Activated CD8-positive, alpha-beta T cell treated with anti-CD3 and anti-CD28 coated beads for 36 hours (primary cell): ENCODE results near the gene CWC25. TPM values are rescaled to one million over a fixed set of nuclear protein-coding genes. Genes with fewer than 3 reads are reported as not detected.
"Not testable (repeated sequence)": the region's sequence is repeated elsewhere in the genome, so short reads cannot be mapped to it uniquely, and the experiment has no call there.

ENCODE experiments used
- ATAC-seq: fragments of 200-7000 bp; cut with Tn5 transposase; one replicate; pipeline ENCODE4 v1.10.0; 2021; ENCODE audit warnings: mild to moderate bottlenecking, moderate library complexity
- CTCF ChIA-PET: fragments of 350-600 bp; sonication (Branson Sonifier 250); formaldehyde crosslinking; loops from one replicate; lab custom pipeline; 2021; ENCODE audit warnings: antibody characterized with exemption; lab: Charles Lee
- POLR2A ChIA-PET: fragments of 350-600 bp; sonication (Branson Sonifier 250); formaldehyde crosslinking; loops from one replicate; lab custom pipeline; 2021; ENCODE audit warnings: antibody characterized with exemption; lab: Charles Lee
- DNase-seq: peaks from one replicate; pipeline ENCODE4 v3.0.0-alpha.2; 2020
- H3K27ac Mint-ChIP-seq: one replicate; pipeline ENCODE4 v1.8.0; 2021; ENCODE audit warnings: mild to moderate bottlenecking, mixed read lengths
- H3K27me3 Mint-ChIP-seq: one replicate; pipeline ENCODE4 v1.8.0; 2021; ENCODE audit warnings: mixed read lengths
- H3K36me3 Mint-ChIP-seq: one replicate; pipeline ENCODE4 v1.8.0; 2021; ENCODE audit warnings: low read depth, mixed read lengths
- H3K4me1 Mint-ChIP-seq: one replicate; pipeline ENCODE4 v1.8.0; 2021; ENCODE audit warnings: low read depth, mixed read lengths
- H3K4me3 Mint-ChIP-seq: one replicate; pipeline ENCODE4 v1.8.0; 2021; ENCODE audit warnings: mild to moderate bottlenecking, moderate library complexity, mixed read lengths
- H3K9me3 Mint-ChIP-seq: one replicate; pipeline ENCODE4 v1.8.0; 2021; ENCODE audit warnings: mixed read lengths
- intact Hi-C: fragments of 100-400 bp; cut with micrococcal nuclease; formaldehyde crosslinking; loops from one replicate; pipeline ENCODE4 v1.10.0; 2022
- total RNA-seq, 2 experiments: library from RNA; stranded (reverse); gene quantifications; one replicate each; pipeline ENCODE4 v1.2.3, GENCODE V29; 2021
- TF ChIP-seq, protein P1 (sequence below): fragments of 200-600 bp; IDR thresholded peaks from one replicate; pipeline ENCODE4 v1.8.0; 2022; ENCODE audit warnings: antibody characterized with exemption, mild to moderate bottlenecking

The CWC25 gene
- total RNA-seq, 2 experiments from 2014 or later = 19.7 to 20.1 TPM

DNA sequence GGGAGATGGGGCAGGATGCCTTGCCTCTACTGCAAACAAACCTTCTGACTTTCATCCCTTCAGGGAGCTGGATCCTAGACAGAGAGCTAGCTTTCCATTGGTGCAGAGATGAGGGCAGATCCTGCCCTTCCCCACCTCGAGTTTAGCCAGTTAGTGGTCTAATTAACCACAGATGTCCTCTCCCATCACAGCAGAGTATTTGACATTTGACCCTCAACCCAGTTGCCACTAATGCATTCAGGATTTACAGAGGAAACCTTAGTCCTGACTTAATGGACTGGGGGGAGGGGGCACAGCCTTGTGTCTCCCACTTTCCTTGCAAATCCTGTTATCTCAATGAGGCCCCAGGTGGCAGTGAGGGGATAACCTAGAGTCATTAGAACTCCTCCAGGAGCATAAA lies 35.9 kb downstream of the CWC25 start:
- no peak for ATAC-seq
- POLR2A ChIA-PET = interaction anchor here (1.8 kb wide), 1 partner anchor 9 kb away, joined by 5 read pairs; no protein-coding TSS in a partner anchor
- H3K27ac Mint-ChIP-seq = no peak overlapping the region

DNA sequence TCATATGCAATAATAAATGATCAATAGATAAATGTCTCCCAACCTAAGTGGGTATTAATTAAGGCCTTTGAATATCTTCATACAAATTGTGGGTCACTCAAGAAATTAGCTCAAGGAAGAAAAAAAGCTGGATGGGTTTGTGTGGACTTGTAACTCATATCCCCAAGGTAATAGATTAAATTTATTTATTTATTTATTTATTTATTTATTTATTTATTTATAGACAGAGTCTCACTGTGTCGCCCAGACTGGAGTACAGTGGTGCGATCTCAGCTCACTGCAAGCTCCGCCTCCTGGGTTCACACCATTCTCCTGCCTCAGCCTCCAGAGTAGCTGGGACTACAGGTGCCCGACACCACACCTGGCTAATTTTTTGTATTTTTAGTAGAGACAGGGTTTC lies 37.1 kb downstream of the CWC25 start:
- H3K27ac Mint-ChIP-seq, H3K4me1 Mint-ChIP-seq, ATAC-seq, H3K4me3 Mint-ChIP-seq, intact Hi-C loops, H3K27me3 Mint-ChIP-seq, DNase-seq, H3K9me3 Mint-ChIP-seq: not testable (repeated sequence)
- ChIA-PET CTCF (interaction anchor here (1.1 to 1.2 kb wide), 2 partner anchors 10 to 121 kb away, joined by 3 read pairs; no protein-coding TSS in a partner anchor), POLR2A (interaction anchor here (1.0 to 1.8 kb wide), 2 partner anchors 8 to 100 kb away, joined by 3 to 5 read pairs; no protein-coding TSS in a partner anchor)
- peaks cover 20% of the 10 kb centered on the region for H3K36me3 Mint-ChIP-seq

More for the DNA sequence above, 35.9 kb downstream of the CWC25 start:
- Mint-ChIP-seq H3K4me3 (no peak overlapping the region), H3K27me3 (no peaks in the 10 kb centered on the region), H3K4me1 (peaks cover 11% of the 10 kb centered on the region), H3K36me3 (peaks cover 22% of the 10 kb centered on the region), H3K9me3 (no peaks in the 10 kb centered on the region)
- intact Hi-C loops = no loop called here
- TF ChIP-seq, protein P1, sequence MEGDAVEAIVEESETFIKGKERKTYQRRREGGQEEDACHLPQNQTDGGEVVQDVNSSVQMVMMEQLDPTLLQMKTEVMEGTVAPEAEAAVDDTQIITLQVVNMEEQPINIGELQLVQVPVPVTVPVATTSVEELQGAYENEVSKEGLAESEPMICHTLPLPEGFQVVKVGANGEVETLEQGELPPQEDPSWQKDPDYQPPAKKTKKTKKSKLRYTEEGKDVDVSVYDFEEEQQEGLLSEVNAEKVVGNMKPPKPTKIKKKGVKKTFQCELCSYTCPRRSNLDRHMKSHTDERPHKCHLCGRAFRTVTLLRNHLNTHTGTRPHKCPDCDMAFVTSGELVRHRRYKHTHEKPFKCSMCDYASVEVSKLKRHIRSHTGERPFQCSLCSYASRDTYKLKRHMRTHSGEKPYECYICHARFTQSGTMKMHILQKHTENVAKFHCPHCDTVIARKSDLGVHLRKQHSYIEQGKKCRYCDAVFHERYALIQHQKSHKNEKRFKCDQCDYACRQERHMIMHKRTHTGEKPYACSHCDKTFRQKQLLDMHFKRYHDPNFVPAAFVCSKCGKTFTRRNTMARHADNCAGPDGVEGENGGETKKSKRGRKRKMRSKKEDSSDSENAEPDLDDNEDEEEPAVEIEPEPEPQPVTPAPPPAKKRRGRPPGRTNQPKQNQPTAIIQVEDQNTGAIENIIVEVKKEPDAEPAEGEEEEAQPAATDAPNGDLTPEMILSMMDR = no peak
- no peak for DNase-seq
- CTCF ChIA-PET = no interaction called here

DNA sequence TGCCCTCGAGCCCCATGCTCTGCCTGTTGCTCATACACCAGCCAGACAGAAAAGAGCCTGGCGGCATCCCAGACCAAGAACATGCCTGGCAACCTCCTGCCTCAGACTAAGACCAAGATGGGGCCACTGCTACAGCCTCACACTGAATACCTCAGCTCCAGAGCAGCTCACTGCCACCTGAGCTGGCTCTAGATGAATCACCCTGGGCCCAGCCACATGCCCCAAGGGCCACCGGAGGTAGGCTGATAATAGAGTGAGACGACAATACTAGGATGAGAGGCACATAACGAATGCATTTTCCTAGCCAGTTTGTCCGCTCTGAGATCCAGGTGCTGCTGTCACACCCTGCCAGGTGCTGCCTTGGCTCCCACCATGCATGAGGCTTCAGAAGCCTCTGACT lies 38.7 kb downstream of the CWC25 start:
- Mint-ChIP-seq H3K27me3 (no peaks in the 10 kb centered on the region), H3K27ac (no peak overlapping the region), H3K4me3 (no peak overlapping the region), H3K36me3 (peaks cover 13% of the 10 kb centered on the region), H3K9me3 (no peaks in the 10 kb centered on the region), H3K4me1 (peaks cover 2% of the 10 kb centered on the region)
- intact Hi-C loops = no loop called here
- CTCF ChIA-PET = interaction anchor here (0.6 kb wide), 1 partner anchor 177 kb away, joined by 3 read pairs; no protein-coding TSS in a partner anchor
- TF ChIP-seq, protein P1 = no peak
- ATAC-seq (no peak), DNase-seq (no peak)
- POLR2A ChIA-PET = interaction anchor here (1.2 kb wide), 1 partner anchor 12 kb away, joined by 7 read pairs; the partner anchor contains the start of gene PIP4K2B

DNA sequence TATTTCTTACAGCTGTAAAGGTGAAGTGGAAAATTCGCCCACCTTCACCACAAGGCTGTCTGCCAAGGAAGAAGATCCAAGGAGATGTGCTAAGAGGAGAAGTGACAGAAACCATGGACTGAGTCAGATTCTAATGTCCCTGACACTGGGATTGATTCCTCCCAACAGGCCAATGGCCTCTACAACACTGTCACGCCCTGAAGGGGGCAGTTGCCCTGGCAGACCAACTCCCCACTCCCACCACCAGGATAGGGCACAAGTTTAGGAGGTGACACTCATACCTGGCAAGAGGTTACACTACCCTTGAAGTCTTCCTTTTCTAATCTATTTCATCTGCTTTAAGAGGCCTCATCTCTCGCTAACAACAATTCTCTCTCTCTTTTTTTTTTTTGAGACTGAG lies 41.9 kb downstream of the CWC25 start:
- ATAC-seq = no peak
- intact Hi-C loops = no loop called here
- DNase-seq = no peak
- no peaks in the 10 kb centered on the region for H3K4me1 Mint-ChIP-seq
- POLR2A ChIA-PET = no interaction called here
- H3K4me3 Mint-ChIP-seq = no peak overlapping the region
- TF ChIP-seq, protein P1 = no peak
- CTCF ChIA-PET = interaction anchor here (0.7 kb wide), 1 partner anchor 8 kb away, joined by 3 read pairs; no protein-coding TSS in a partner anchor
- H3K27ac Mint-ChIP-seq = no peak overlapping the region
- peaks cover 25% of the 10 kb centered on the region for H3K36me3 Mint-ChIP-seq
- H3K9me3 Mint-ChIP-seq = no peaks in the 10 kb centered on the region
- no peaks in the 10 kb centered on the region for H3K27me3 Mint-ChIP-seq

DNA sequence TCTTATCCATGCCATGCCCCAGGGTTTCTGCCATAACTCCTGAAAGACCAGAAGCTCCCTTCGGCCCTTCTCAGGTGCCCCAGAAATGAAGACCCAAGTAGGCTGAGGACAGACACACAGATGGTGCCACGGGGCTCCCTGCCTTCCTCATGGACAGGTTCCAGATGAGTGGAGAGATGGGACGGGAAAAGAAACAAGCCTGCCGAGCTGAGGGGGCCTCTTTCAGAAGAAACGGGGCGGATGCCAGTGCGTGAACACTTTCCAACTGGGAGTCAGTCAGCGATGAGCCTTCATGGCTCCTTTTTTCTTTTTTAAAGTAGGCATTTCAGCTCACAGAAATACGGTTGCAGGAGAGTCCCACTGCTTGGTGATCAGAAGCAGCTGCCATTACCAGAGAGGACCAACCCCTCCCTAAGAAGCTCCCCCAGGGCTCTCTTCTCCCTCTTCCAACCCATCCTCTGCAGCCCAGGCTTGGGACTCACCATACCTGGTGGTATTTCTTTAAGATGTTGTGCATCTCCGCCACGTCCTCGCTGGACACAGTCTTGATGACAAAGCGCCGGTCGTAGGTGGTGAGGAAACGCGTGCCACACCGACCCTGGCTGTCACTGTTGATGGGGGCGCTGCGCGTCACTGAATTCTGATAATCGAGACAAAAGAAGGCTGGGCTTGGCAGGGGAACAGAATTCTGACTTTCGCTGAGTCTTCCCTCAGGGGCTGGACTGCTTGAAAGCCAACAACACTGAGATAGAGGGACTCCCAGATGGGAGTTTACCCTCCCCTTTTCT lies 45.0 kb downstream of the CWC25 start:
- ATAC-seq (no peak), DNase-seq (no peak)
- no peak overlapping the region for H3K4me3 Mint-ChIP-seq
- peaks cover 28% of the 10 kb centered on the region for H3K36me3 Mint-ChIP-seq
- no peaks in the 10 kb centered on the region for H3K9me3 Mint-ChIP-seq
- no peaks in the 10 kb centered on the region for H3K4me1 Mint-ChIP-seq
- no peak overlapping the region for H3K27ac Mint-ChIP-seq
- ChIA-PET POLR2A (interaction anchor here (0.9 to 1.6 kb wide), 3 partner anchors 8 to 18 kb away, joined by 3 to 5 read pairs (median 5); no protein-coding TSS in a partner anchor), CTCF (no interaction called here)
- intact Hi-C loops = no loop called here
- TF ChIP-seq, protein P1 = no peak
- H3K27me3 Mint-ChIP-seq = no peaks in the 10 kb centered on the region
